Testis (tissue), 3 donors: ENCODE measurements around the gene EMC1. TPM values are rescaled to one million over a fixed set of nuclear protein-coding genes. Genes with fewer than 3 reads are reported as not detected.
A peak's percentile ranks its signal among the peaks of the same experiment; 100 is the strongest.
"Not testable (repeated sequence)": the region's sequence is repeated elsewhere in the genome, so short reads cannot be mapped to it uniquely, and the experiment has no call there.

ENCODE experiments used
- DNase-seq: peaks from one replicate; pipeline ENCODE4 v3.0.0-alpha.2; 2019
- H3K27ac ChIP-seq, 2 donors: fragments of 200-600 bp; sonication (generic); one replicate each; pipeline ENCODE4 v1.5.1; 2019
- H3K27me3 ChIP-seq: fragments of 200-600 bp; sonication (generic); one replicate; pipeline ENCODE4 v1.5.1; 2019
- H3K36me3 ChIP-seq: fragments of 200-600 bp; sonication (generic); one replicate; pipeline ENCODE4 v1.5.1; 2017; ENCODE audit warnings: low read depth; ENCODE audit errors: missing control alignments
- H3K4me1 ChIP-seq: fragments of 200-600 bp; sonication (generic); one replicate; pipeline ENCODE4 v1.5.1; 2019
- H3K4me3 ChIP-seq, 2 donors: fragments of 200-600 bp; sonication (generic); one replicate each; pipeline ENCODE4 v1.5.1; 2017 to 2019
- H3K9me3 ChIP-seq: fragments of 200-600 bp; sonication (generic); one replicate; pipeline ENCODE4 v1.5.1; 2017
- CTCF ChIP-seq, 3 experiments: fragments of 450-650 bp in 2 of 3; fragments of 200-600 bp in 1 of 3; sonication (generic) in 1 of 3; IDR thresholded peaks; one replicate each; pipeline ENCODE4 v1.5.1; 2016 to 2019; ENCODE audit warnings: antibody characterized with exemption in 3 of 3, mild to moderate bottlenecking in 2 of 3, moderate library complexity in 1 of 3
- POLR2A ChIP-seq: fragments of 450-650 bp; IDR thresholded peaks from one replicate; pipeline ENCODE4 v1.6.1; 2017; ENCODE audit warnings: antibody characterized with exemption, mild to moderate bottlenecking, moderate library complexity
- WGBS, 2 donors: methylation state at CpG; one replicate each; pipeline ENCODE4 v1.1.5; 2018; 5-methylcytosine and 5-hydroxymethylcytosine counted together
- intact Hi-C: fragments of 100-400 bp; cut with DNase I; formaldehyde crosslinking; loops from one replicate; pipeline ENCODE4 v1.15.1; 2023; ENCODE audit warnings: low total_unique reads
- polyA plus RNA-seq: library from polyadenylated mRNA; stranded (reverse); fragments of 350-450 nt; fragmentation: Illumina TruSeq; extraction: RNeasy Lipid Tissue Mini Kit (QIAGEN cat#74804); gene quantifications from one replicate; pipeline ENCODE4 v1.2.3, GENCODE V29; 2014; ENCODE audit warnings: low read depth, low replicate concordance; ENCODE audit not compliant: insufficient read depth
- total RNA-seq, 2 donors: library from RNA; depleted of rRNA; stranded (reverse); fragments of >200 nt; gene quantifications; one replicate each; pipeline ENCODE4 v1.2.3, GENCODE V29; 2016

The EMC1 gene
- total and polyA plus RNA-seq, 3 donors from 2014 or later, result 41.9 to 114 (median 79.0) TPM

- DNase-seq, result no peak
- intact Hi-C loops, result no loop called here
- no peak overlapping the region for H3K4me3 ChIP-seq
- H3K4me1 ChIP-seq, result peaks cover 15% of the 10 kb centered on the region
- TF ChIP-seq CTCF (IDR thresholded peaks at IDR 0.05) (no peak), POLR2A (no peak)
- 59 to 67% methylated on average over 15 of the region's 15 CpGs for WGBS, 2 donors
- no peaks in the 10 kb centered on the region for H3K9me3 ChIP-seq
- H3K27ac ChIP-seq, result no peak overlapping the region
- H3K27me3 ChIP-seq, result no peaks in the 10 kb centered on the region
- no peaks in the 10 kb centered on the region for H3K36me3 ChIP-seq
These were observed 6.0 kb upstream of the EMC1 start for GRCh38 chr1:19257178-19257914.

GRCh38 chr1:19256301-19256700 is 5.0 kb upstream of the EMC1 start:
- H3K27ac ChIP-seq, intact Hi-C loops, H3K27me3 ChIP-seq, H3K36me3 ChIP-seq, H3K4me3 ChIP-seq, DNase-seq, H3K9me3 ChIP-seq: not testable (repeated sequence)
- H3K4me1 ChIP-seq, result peaks cover 17% of the 10 kb centered on the region
- WGBS, 2 donors, result 86 to 97% methylated on average over 5 of the region's 5 CpGs

GRCh38 chr1:19255288-19255687 is 4.0 kb upstream of the EMC1 start:
- intact Hi-C loops, result no loop called here

GRCh38 chr1:19254416-19254815 is 3.1 kb upstream of the EMC1 start:
- H3K9me3 ChIP-seq, result no peaks in the 10 kb centered on the region
- no peak overlapping the region for H3K4me3 ChIP-seq
- H3K36me3 ChIP-seq, result no peaks in the 10 kb centered on the region
- DNase-seq, result no peak
- TF ChIP-seq CTCF (IDR thresholded peaks at IDR 0.05) (no peak), POLR2A (no peak)
- H3K4me1 ChIP-seq, result peaks cover 25% of the 10 kb centered on the region
- no peak overlapping the region for H3K27ac ChIP-seq
- H3K27me3 ChIP-seq, result no peaks in the 10 kb centered on the region
- intact Hi-C loops, result no loop called here

More at GRCh38 chr1:19255288-19255687, 4.0 kb upstream of the EMC1 start:
- WGBS, 2 donors, result 76 to 81% methylated on average over 4 of the region's 4 CpGs
- Histone ChIP-seq H3K4me3 (no peak overlapping the region), H3K36me3 (no peaks in the 10 kb centered on the region), H3K27me3 (no peaks in the 10 kb centered on the region), H3K27ac (no peak overlapping the region), H3K9me3 (no peaks in the 10 kb centered on the region), H3K4me1 (peaks cover 22% of the 10 kb centered on the region)
- TF ChIP-seq POLR2A (no peak), CTCF (IDR thresholded peaks at IDR 0.05) (no peak)
- DNase-seq, result no peak

- no peaks in the 10 kb centered on the region for H3K36me3 ChIP-seq
- H3K9me3 ChIP-seq, result no peaks in the 10 kb centered on the region
- DNase-seq, result no peak
- 7 to 8% methylated on average over 14 of the region's 14 CpGs for WGBS, 2 donors
- no peaks in the 10 kb centered on the region for H3K27me3 ChIP-seq
- peak overlapping the region; percentile 83 to 87 for H3K4me3 ChIP-seq
- TF ChIP-seq CTCF (IDR thresholded peaks at IDR 0.05) (no peak), POLR2A (no peak)
- peaks cover 25% of the 10 kb centered on the region for H3K4me1 ChIP-seq
- intact Hi-C loops, result no loop called here
- peak overlapping the region; percentile 94 to 98 for H3K27ac ChIP-seq
These were observed 557 bp downstream of the EMC1 start for GRCh38 chr1:19250629-19251304.
